ENCODE results near the gene RHO.

Gene RHO

GRCh38 chr3:129565902-129566301 lies 37.5 kb downstream of the RHO start:
- no peaks in the 10 kb centered on the region for H3K4me1 ChIP-seq (ENCODE audit: control insufficient read depth, low read depth, low read length)
- H3K23ac ChIP-seq (ENCODE audit: low read length): no peak overlapping the region
- WGBS (ENCODE audit: extremely low coverage, insufficient coverage, low lambda C conversion rate): no CpG with 5 or more reads among the region's 7 CpGs
- H3K36me3 ChIP-seq (ENCODE audit: control insufficient read depth, insufficient read depth, low read length): peaks cover 18% of the 10 kb centered on the region
- no peak overlapping the region for H3K18ac ChIP-seq (ENCODE audit: low read length)
- no peak overlapping the region for H3K9ac ChIP-seq (ENCODE audit: low read length)
- H3K4me3 ChIP-seq (ENCODE audit: low read length): no peak overlapping the region
- H3K56ac ChIP-seq (ENCODE audit: low read length): no peak overlapping the region
- H4K5ac ChIP-seq (ENCODE audit: low read length): no peak overlapping the region
- no peak overlapping the region for H2BK15ac ChIP-seq (replicated peaks; ENCODE audit: low read depth)
- H4K8ac ChIP-seq (ENCODE audit: low read depth, low read length): no peak overlapping the region
- H2BK5ac ChIP-seq (ENCODE audit: low read length): no peak overlapping the region
- H3K4me2 ChIP-seq (ENCODE audit: low read length): no peak overlapping the region
- no peak for DNase-seq
- H2BK120ac ChIP-seq (ENCODE audit: low read depth, low read length): no peak overlapping the region
- no peaks in the 10 kb centered on the region for H3K79me1 ChIP-seq (ENCODE audit: low read length)
- H3K27me3 ChIP-seq (ENCODE audit: insufficient read depth, low read length, poor library complexity): no peaks in the 10 kb centered on the region
- H2AK5ac ChIP-seq (ENCODE audit: low read length): no peak overlapping the region
- no peaks in the 10 kb centered on the region for H3K79me2 ChIP-seq (ENCODE audit: control insufficient read depth, insufficient read depth, low read length)
- no peak overlapping the region for H3K4ac ChIP-seq (ENCODE audit: low read depth, low read length)
- H3K27ac ChIP-seq (ENCODE audit: low read depth, low read length): no peak overlapping the region

GRCh38 chr3:129567176-129567705 lies 38.8 kb downstream of the RHO start:
- no peak overlapping the region for H3K18ac ChIP-seq (ENCODE audit: low read length)
- no peak overlapping the region for H2AK5ac ChIP-seq (ENCODE audit: low read length)
- no peaks in the 10 kb centered on the region for H3K79me1 ChIP-seq (ENCODE audit: low read length)
- H2BK120ac ChIP-seq (ENCODE audit: low read depth, low read length): no peak overlapping the region
- no peak overlapping the region for H3K4me2 ChIP-seq (ENCODE audit: low read length)
- no peak overlapping the region for H3K23ac ChIP-seq (ENCODE audit: low read length)
- no peak overlapping the region for H4K5ac ChIP-seq (ENCODE audit: low read length)
- no peak overlapping the region for H3K27ac ChIP-seq (ENCODE audit: low read depth, low read length)
- no peak overlapping the region for H3K4me3 ChIP-seq (ENCODE audit: low read length)
- no peak overlapping the region for H2BK15ac ChIP-seq (replicated peaks; ENCODE audit: low read depth)
- WGBS (ENCODE audit: extremely low coverage, insufficient coverage, low lambda C conversion rate): no CpG with 5 or more reads among the region's 18 CpGs
- H2BK5ac ChIP-seq (ENCODE audit: low read length): no peak overlapping the region
- no peaks in the 10 kb centered on the region for H3K79me2 ChIP-seq (ENCODE audit: control insufficient read depth, insufficient read depth, low read length)
- H3K27me3 ChIP-seq (ENCODE audit: insufficient read depth, low read length, poor library complexity): no peaks in the 10 kb centered on the region
- no peak overlapping the region for H3K9ac ChIP-seq (ENCODE audit: low read length)
- peaks cover 18% of the 10 kb centered on the region for H3K36me3 ChIP-seq (ENCODE audit: control insufficient read depth, insufficient read depth, low read length)
- H3K4ac ChIP-seq (ENCODE audit: low read depth, low read length): no peak overlapping the region
- H3K4me1 ChIP-seq (ENCODE audit: control insufficient read depth, low read depth, low read length): no peaks in the 10 kb centered on the region
- no peak overlapping the region for H3K56ac ChIP-seq (ENCODE audit: low read length)
- no peak overlapping the region for H4K8ac ChIP-seq (ENCODE audit: low read depth, low read length)
- no peak for DNase-seq

GRCh38 chr3:129567939-129568338 lies 39.5 kb downstream of the RHO start:
- Histone ChIP-seq H3K27me3 (ENCODE audit: insufficient read depth, low read length, poor library complexity) (no peaks in the 10 kb centered on the region), H3K18ac (ENCODE audit: low read length) (no peak overlapping the region), H3K36me3 (ENCODE audit: control insufficient read depth, insufficient read depth, low read length) (peaks cover 18% of the 10 kb centered on the region), H3K23ac (ENCODE audit: low read length) (no peak overlapping the region), H2BK15ac (replicated peaks; ENCODE audit: low read depth) (no peak overlapping the region), H3K56ac (ENCODE audit: low read length) (no peak overlapping the region), H2BK5ac (ENCODE audit: low read length) (no peak overlapping the region), H3K9ac (ENCODE audit: low read length) (no peak overlapping the region), H3K79me1 (ENCODE audit: low read length) (no peaks in the 10 kb centered on the region), H3K4me1 (ENCODE audit: control insufficient read depth, low read depth, low read length) (no peaks in the 10 kb centered on the region), H3K4me3 (ENCODE audit: low read length) (no peak overlapping the region), H3K4me2 (ENCODE audit: low read length) (no peak overlapping the region), H2BK120ac (ENCODE audit: low read depth, low read length) (no peak overlapping the region), H4K8ac (ENCODE audit: low read depth, low read length) (no peak overlapping the region), H4K5ac (ENCODE audit: low read length) (no peak overlapping the region), H3K4ac (ENCODE audit: low read depth, low read length) (no peak overlapping the region), H2AK5ac (ENCODE audit: low read length) (no peak overlapping the region), H3K79me2 (ENCODE audit: control insufficient read depth, insufficient read depth, low read length) (no peaks in the 10 kb centered on the region), H3K27ac (ENCODE audit: low read depth, low read length) (no peak overlapping the region)
- DNase-seq: no peak
- WGBS (ENCODE audit: extremely low coverage, insufficient coverage, low lambda C conversion rate): no CpG with 5 or more reads among the region's 6 CpGs

- no peak overlapping the region for H2BK5ac ChIP-seq (ENCODE audit: low read length)
- H3K4me1 ChIP-seq (ENCODE audit: control insufficient read depth, low read depth, low read length): no peaks in the 10 kb centered on the region
- H3K79me2 ChIP-seq (ENCODE audit: control insufficient read depth, insufficient read depth, low read length): no peaks in the 10 kb centered on the region
- H3K56ac ChIP-seq (ENCODE audit: low read length): no peak overlapping the region
- H3K36me3 ChIP-seq (ENCODE audit: control insufficient read depth, insufficient read depth, low read length): peaks cover 16% of the 10 kb centered on the region
- no peak overlapping the region for H3K27ac ChIP-seq (ENCODE audit: low read depth, low read length)
- H2BK120ac ChIP-seq (ENCODE audit: low read depth, low read length): no peak overlapping the region
- H2BK15ac ChIP-seq (replicated peaks; ENCODE audit: low read depth): no peak overlapping the region
- no peak overlapping the region for H3K4ac ChIP-seq (ENCODE audit: low read depth, low read length)
- H3K18ac ChIP-seq (ENCODE audit: low read length): no peak overlapping the region
- no peaks in the 10 kb centered on the region for H3K27me3 ChIP-seq (ENCODE audit: insufficient read depth, low read length, poor library complexity)
- H4K8ac ChIP-seq (ENCODE audit: low read depth, low read length): no peak overlapping the region
- DNase-seq: no peak
- no peak overlapping the region for H3K23ac ChIP-seq (ENCODE audit: low read length)
- H3K4me2 ChIP-seq (ENCODE audit: low read length): no peak overlapping the region
- H3K4me3 ChIP-seq (ENCODE audit: low read length): no peak overlapping the region
- H3K79me1 ChIP-seq (ENCODE audit: low read length): no peaks in the 10 kb centered on the region
- no CpG with 5 or more reads among the region's 7 CpGs for WGBS (ENCODE audit: extremely low coverage, insufficient coverage, low lambda C conversion rate)
- H3K9ac ChIP-seq (ENCODE audit: low read length): no peak overlapping the region
- H4K5ac ChIP-seq (ENCODE audit: low read length): no peak overlapping the region
- no peak overlapping the region for H2AK5ac ChIP-seq (ENCODE audit: low read length)
Observed at GRCh38 chr3:129569856-129570255, 41.4 kb downstream of the RHO start.

- Histone ChIP-seq H3K4me3 (ENCODE audit: low read length) (no peak overlapping the region), H3K56ac (ENCODE audit: low read length) (no peak overlapping the region), H3K36me3 (ENCODE audit: control insufficient read depth, insufficient read depth, low read length) (peaks cover 10% of the 10 kb centered on the region), H3K27ac (ENCODE audit: low read depth, low read length) (no peak overlapping the region), H2BK15ac (replicated peaks; ENCODE audit: low read depth) (no peak overlapping the region), H3K4me1 (ENCODE audit: control insufficient read depth, low read depth, low read length) (no peaks in the 10 kb centered on the region), H3K23ac (ENCODE audit: low read length) (no peak overlapping the region), H2BK120ac (ENCODE audit: low read depth, low read length) (no peak overlapping the region), H3K79me2 (ENCODE audit: control insufficient read depth, insufficient read depth, low read length) (no peaks in the 10 kb centered on the region), H3K27me3 (ENCODE audit: insufficient read depth, low read length, poor library complexity) (no peaks in the 10 kb centered on the region), H3K4ac (ENCODE audit: low read depth, low read length) (no peak overlapping the region), H3K79me1 (ENCODE audit: low read length) (no peaks in the 10 kb centered on the region), H3K4me2 (ENCODE audit: low read length) (no peak overlapping the region), H2BK5ac (ENCODE audit: low read length) (no peak overlapping the region), H4K8ac (ENCODE audit: low read depth, low read length) (no peak overlapping the region), H4K5ac (ENCODE audit: low read length) (no peak overlapping the region), H2AK5ac (ENCODE audit: low read length) (no peak overlapping the region), H3K18ac (ENCODE audit: low read length) (no peak overlapping the region), H3K9ac (ENCODE audit: low read length) (no peak overlapping the region)
- no CpG with 5 or more reads among the region's 22 CpGs for WGBS (ENCODE audit: extremely low coverage, insufficient coverage, low lambda C conversion rate)
- DNase-seq: no peak
Observed at GRCh38 chr3:129571605-129572547, 43.4 kb downstream of the RHO start.
